ENCODE measurements around the gene DAD1.

GRCh38 chr14:22534547-22534946 lies 54.5 kb downstream of the DAD1 start:
- TF ChIP-seq POLR2AphosphoS5 (IDR thresholded peaks at IDR 0.05; ENCODE audit: insufficient read depth in 1 of 2, low read depth in 1 of 2) (no peak), CTCF (IDR thresholded peaks at IDR 0.05) (no peak)
